ENCODE measurements around the gene SCGB1D1.

The SCGB1D1 gene, protein sequence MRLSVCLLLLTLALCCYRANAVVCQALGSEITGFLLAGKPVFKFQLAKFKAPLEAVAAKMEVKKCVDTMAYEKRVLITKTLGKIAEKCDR

DNA sequence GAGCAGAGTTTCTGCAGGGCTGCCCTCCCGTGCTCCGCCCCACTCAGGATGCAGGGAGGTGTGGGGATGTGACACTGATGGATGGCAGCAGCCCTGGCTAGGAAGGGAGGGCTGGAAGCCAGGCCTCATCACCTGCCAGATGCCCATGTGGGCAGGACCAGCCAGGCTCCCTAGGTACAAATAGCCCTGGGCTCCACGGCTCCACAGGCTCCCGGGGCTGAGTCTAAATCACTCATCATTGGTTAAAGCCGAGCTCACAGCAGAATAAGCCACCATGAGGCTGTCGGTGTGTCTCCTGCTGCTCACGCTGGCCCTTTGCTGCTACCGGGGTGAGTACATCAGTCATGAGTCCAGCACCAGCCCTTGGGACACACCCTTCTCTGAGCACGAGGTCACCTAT is at the start of gene SCGB1D1:
TSS of gene SCGB1D1 (plus strand) at position 206 of the 400 bp plus-strand sequence. CDS start at position 275, 69 bp downstream.
- no peak for DNase-seq

DNA sequence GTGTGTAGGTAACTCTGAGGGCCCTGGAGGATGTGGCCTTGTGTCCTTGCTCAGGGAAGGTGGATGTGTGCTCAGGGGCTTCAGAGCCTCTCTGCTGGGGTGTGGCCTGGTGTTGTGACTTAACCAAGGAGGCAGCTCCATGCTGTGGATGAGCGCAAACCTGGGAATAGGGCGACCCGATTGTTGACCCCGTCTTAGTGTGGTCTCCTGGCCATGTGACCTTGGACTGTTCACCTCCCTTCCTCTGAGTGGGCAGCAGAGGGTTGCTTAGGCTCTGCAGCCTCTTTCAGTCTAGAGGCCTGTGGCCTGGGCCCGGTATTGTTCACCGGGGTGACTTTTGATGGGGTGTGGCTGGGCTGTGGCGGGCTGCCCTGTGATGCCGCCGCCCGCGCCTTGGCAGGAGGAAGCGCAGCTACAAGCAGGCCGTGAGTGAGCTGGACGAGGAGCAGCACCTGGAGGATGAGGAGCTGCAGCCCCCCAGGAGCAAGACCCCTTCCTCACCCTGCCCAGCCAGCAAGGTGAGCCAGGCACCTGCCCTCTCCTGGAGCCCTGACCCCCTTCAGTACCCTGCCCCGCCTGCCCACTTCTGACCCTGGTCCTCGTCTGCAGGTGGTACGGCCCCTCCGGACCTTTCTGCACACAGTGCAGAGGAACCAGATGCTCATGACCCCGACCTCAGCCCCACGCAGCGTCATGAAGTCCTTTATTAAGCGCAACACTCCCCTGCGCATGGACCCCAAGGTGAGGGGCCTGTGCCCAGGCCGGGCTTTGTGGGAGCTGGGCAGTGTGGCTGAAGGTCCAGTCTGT is 49.5 kb upstream of the SCGB1D1 start:
- DNase-seq = no peak

DNA sequence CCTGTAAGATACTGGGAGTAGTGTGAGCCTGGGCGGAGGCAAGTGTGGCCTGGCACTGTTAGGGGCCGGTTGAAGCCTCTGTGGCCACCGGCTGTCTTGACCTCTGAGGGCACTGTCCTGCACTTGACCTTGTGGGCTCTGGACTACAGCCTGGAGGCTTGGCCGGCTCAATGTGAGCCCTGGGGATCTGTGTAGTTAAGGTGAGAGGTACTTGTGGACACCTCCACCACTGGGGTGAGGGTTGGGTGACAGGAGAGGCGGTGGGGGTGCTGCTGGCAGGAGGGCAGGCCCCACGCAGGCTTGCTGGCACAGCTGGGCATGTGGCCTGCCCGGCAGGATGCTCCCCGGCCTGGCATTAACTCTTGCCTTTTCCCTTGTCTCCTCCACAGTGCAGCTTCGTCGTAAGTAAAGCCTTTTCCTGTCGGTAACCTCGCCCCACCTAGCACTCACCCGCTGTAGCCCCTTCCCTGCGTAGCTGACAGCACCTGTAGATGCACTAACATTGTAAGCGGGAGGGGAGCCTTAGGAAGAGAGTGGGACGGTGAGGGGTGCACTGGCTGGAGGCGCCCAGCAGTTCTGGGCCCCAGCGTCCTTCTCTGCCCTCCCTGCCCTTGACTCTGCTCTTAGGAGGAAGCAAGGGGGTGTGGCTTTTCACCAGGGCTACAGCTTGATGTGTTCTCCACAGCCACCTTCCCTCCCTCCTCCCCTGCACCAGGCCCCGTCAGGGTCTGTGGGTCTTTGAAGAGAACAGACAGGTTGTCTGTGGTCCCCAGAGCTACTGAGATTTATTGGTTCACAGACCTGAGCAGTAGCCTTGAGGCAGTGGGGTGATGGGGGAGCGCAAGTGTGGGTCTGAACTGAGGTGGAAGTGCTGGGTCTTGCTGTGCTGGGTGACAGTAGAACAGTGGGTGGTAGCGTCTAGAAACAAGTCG is 48.6 kb upstream of the SCGB1D1 start:
- no peak for DNase-seq

DNA sequence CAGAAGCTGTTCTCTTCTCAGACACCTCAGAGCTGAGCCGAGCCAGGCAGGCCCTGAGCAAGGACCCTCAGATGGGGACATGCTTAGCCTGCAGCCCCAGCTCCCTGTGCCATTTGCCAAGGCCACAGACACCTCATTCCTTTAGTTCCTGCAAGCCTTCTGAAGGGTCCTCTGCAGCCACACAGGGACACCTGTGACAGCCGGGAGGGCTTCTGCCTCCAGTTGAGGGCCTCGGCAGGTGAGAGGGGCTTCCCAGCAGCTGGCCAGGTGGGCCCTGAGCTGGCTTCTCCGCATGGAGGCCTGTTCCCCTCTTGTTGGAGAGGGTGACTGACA is 48.0 kb upstream of the SCGB1D1 start:
- no peak for DNase-seq

DNA sequence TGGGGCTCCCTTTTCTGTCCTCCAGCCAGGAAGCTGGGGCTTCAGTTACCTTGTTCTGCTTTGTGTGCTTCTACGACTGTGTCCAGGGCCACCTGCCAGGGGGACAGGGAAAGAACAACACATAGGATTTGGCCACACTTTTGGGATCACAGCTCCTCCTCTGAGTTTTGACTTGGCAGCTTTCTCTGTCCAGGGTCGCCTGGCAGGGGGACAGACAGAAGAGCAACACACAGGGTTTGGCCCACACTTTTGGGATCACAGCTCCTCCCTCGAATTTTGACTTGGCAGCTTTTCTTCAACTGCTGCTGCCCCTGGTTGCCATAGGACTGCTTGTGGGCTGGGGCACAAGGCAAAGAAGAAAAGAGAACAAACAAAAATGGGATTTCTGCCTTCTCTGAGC is 47.1 kb upstream of the SCGB1D1 start:
- DNase-seq = no peak

- no peak for DNase-seq
Measured at GRCh38 chr11:62143727-62144126, 46.3 kb upstream of the SCGB1D1 start.

- DNase-seq = no peak
Measured at GRCh38 chr11:62144641-62145255, 45.3 kb upstream of the SCGB1D1 start.

DNA sequence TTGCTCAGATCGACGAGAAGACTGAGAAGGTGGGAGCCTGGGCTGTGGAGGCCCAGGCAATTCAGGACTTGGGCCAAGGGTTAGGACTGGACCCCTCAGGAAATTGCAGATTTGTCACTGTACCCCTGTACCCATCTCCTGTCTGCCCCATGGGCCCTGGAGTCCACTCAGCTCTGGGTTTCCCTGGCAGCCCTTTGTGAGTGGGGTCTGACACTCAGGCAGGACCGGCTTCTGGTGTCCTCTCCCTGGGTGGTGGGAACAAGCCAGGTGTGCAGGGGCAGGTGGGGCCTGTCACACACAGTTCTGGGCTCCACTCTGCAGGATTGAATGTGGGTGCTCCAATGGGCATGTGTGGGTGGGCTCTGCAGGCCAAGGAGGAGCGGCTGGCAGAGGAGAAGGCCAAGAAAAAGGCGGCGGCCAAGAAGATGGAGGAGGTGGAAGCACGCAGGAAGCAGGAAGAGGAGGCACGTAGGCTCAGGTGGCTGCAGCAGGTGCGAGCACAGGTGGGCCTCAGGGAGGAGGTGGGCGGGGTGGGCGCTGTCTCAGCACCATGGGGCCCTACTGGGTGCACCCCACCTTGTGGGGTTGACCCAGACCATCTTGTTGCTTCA is 44.6 kb upstream of the SCGB1D1 start:
- no peak for DNase-seq

DNA sequence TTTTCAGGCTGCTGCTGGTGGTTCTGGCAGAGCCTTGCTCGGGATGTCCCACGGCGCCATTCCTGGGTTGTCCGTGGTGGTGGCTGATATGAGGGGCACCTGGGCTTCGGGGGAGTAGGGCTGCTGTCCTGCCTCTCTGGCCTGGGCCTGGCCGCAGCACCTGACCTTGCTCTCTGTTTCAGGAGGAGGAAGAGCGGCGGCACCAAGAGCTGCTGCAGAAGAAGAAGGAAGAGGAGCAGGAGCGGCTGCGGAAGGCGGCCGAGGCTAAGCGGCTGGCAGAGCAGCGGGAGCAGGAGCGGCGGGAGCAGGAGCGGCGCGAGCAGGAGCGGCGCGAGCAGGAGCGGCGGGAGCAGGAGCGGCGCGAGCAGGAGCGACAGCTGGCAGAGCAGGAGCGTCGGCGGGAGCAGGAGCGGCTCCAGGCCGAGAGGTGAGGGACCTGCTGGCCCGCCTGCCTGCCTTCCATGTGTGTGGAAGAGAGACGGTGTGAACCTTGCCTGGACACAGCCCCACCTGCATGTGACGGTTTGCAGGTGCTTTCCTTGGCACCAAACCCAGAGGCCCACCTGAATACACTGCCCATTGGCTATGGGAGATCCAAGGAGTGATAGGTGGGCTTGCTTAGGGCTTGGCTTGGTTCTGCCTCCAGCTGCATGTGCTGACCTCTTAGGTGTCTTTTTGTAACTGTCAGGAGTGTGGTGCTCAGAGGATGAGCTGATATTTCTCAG is 43.4 kb upstream of the SCGB1D1 start:
- no peak for DNase-seq

DNA sequence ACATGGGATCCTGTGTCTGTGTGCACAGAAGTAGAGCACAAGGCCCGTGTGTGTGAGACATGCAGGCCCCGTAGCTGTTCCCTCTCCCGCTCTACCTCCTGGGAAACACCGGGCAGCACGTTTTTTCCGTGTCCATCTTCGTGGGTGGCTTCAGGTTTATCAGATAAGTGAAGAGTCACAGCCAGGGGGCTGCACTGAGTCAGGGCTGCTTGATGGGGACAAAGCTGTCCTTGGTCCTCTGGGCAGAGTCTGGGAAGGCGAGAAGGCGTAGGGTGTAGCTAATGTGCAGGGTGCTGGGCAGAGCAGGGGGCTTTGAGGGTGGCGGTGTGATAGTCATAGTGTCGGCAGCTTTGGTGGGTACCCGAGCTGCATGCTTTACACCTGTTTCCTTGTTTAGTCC is 42.5 kb upstream of the SCGB1D1 start:
- DNase-seq = no peak

- no peak for DNase-seq
Measured at GRCh38 chr11:62148271-62148980, 41.6 kb upstream of the SCGB1D1 start.

GRCh38 chr11:62149986-62150886 is 39.8 kb upstream of the SCGB1D1 start:
- DNase-seq = no peak

DNA sequence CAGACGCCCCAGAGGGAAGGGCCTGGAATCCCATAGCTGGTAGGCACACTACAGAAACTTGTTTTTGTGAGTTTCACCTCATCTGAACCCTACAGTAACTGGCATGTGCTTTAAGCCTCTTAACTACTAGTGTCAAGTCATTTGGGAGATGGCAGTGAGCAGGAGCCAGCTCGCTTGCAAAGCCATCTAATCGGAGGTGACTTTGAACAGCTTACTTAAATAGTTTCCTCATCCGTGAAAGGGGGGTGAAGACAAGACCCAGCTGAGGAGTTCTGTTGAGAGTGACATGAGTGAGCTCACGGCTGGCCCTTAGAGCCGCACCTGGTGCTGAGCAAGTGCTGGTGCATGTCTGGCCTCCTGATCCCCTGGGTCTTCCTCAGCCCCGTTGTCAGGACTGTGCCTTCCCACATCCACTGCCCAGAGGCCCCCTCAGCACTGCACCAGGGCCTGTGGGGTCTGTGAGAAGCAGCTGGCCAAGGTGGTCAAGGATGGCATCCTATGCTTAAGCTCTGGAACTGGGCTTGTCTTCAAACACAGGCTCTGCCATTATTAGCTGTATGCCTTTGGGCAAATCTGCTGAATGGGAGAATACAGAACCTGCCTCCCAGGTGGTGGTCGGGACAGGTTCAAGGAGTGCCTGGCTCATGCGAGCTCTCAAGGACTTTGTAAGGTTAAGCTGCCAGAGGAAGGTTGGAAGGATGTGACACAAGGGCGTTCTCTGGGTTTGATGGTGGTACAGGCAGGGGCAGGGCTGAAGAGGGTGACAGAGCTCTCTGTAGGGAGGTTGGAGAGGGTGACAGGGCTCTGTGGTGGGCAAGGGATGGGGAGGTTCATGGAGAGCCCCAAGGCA is 38.9 kb upstream of the SCGB1D1 start:
- no peak for DNase-seq

GRCh38 chr11:62151737-62152102 is 38.3 kb upstream of the SCGB1D1 start:
- DNase-seq = no peak

GRCh38 chr11:62152245-62153086 is 37.5 kb upstream of the SCGB1D1 start:
- DNase-seq = no peak

DNA sequence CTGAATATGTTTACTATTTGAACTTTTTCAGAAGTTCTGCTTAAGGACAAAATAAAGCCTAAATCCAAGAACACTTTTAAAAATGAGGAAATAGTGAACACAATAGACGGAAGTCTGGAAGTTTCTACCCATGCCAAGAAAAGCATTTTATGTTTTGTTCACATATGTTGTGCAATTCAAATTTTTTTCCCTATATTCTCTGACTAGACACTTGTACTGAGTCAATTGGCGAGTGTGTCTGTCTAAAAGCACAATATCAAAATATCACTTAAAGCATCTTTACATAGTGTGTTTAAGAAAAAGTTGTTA is 37.0 kb upstream of the SCGB1D1 start:
- no peak for DNase-seq

DNA sequence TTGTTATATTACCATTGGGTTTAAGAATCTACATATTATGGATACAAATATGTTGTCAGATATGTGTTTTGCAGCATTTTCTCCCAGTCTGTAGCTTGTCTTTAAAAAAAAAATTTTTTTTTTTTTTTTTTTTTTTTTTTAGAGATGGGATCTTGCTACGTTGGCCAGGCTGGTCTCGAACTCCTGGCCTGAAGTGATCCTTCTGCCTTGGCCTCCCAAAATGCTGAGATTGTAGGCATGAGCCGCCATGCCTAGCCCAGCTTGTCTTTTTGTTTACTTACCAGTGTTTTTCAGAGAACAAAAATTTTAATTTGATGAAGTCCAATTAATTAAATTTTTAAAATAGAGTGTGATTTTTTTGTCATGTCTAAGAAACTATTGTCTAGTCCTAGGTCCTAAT is 36.4 kb upstream of the SCGB1D1 start:
- DNase-seq = no peak

GRCh38 chr11:62157603-62158002 is 32.4 kb upstream of the SCGB1D1 start:
- no peak for DNase-seq

DNA sequence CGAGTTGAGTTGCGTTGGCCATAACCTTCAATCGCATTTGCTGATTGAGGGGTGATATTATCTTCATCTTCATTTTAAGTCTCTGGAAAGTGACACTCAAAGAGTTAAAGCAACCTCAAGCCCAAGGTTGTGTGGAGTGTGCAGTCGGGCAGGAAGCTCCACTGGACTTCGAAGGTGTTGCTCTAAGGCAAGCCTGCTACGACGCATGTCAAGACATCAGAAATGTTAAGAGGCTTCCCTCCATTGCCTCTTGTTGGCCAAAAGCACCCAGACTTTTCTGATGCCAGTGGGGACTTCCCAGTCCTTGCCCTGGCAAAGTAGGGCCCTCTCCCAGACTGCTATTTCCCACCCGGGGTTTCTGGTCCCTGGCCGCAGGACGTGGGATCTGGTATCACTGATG is 23.6 kb upstream of the SCGB1D1 start:
- DNase-seq = no peak
